Kidney tubule cell (primary cell): ENCODE results near the gene FAM50B.

Source experiments
- DNase-seq: peaks from one replicate; pipeline ENCODE4 v3.0.0-alpha.2; 2018; ENCODE audit warnings: low spot score

FAM50B gene

GRCh38 chr6:3848925-3849605, at the start of gene FAM50B:
Gene FAM50B, plus strand, starts transcription at chr6:3849373. Its CDS starts 439 bp downstream, at chr6:3849812.
- DNase-seq = peak; percentile 90

GRCh38 chr6:3799719-3800118, 49.5 kb upstream of the FAM50B start:
- DNase-seq = no peak

- DNase-seq = no peak
Observed at GRCh38 chr6:3800850-3801591, 48.2 kb upstream of the FAM50B start.

- no peak for DNase-seq
Observed at GRCh38 chr6:3801960-3802359, 47.2 kb upstream of the FAM50B start.

- DNase-seq = peak; percentile 97
Observed at GRCh38 chr6:3803627-3804468, 45.3 kb upstream of the FAM50B start.

GRCh38 chr6:3804964-3805363, 44.2 kb upstream of the FAM50B start:
- no peak for DNase-seq

GRCh38 chr6:3805448-3806123, 43.6 kb upstream of the FAM50B start:
- no peak for DNase-seq

- DNase-seq = no peak
Observed at GRCh38 chr6:3806169-3806922, 42.8 kb upstream of the FAM50B start.

- DNase-seq = no peak
Observed at GRCh38 chr6:3808199-3808598, 41.0 kb upstream of the FAM50B start.

GRCh38 chr6:3808759-3809514, 40.2 kb upstream of the FAM50B start:
- peak; percentile 83 for DNase-seq

GRCh38 chr6:3809515-3809891, 39.7 kb upstream of the FAM50B start:
- DNase-seq = no peak

GRCh38 chr6:3809982-3810381, 39.2 kb upstream of the FAM50B start:
- no peak for DNase-seq

- no peak for DNase-seq
Observed at GRCh38 chr6:3811191-3811590, 38.0 kb upstream of the FAM50B start.

GRCh38 chr6:3812596-3812995, 36.6 kb upstream of the FAM50B start:
- DNase-seq = no peak

GRCh38 chr6:3813150-3813780, 35.9 kb upstream of the FAM50B start:
- DNase-seq = peak; percentile 89

- no peak for DNase-seq
Observed at GRCh38 chr6:3813918-3814317, 35.3 kb upstream of the FAM50B start.

- no peak for DNase-seq
Observed at GRCh38 chr6:3814539-3814938, 34.6 kb upstream of the FAM50B start.

- DNase-seq = no peak
Observed at GRCh38 chr6:3816251-3816650, 32.9 kb upstream of the FAM50B start.

GRCh38 chr6:3819161-3820110, 29.7 kb upstream of the FAM50B start:
- no peak for DNase-seq
